22Rv1 (cell line): ENCODE measurements around the gene RBM20.

Source experiments
- ZFX ChIP-seq: fragments of 450-650 bp; IDR thresholded peaks from 2 replicates; pipeline ENCODE4 v1.6.1; 2017; ENCODE audit warnings: antibody characterized with exemption, borderline replicate concordance
- TF ChIP-seq, protein P1 (sequence below): fragments of 450-650 bp; IDR thresholded peaks from 2 replicates; pipeline ENCODE4 v1.5.1; 2017; ENCODE audit warnings: mild to moderate bottlenecking

DNA sequence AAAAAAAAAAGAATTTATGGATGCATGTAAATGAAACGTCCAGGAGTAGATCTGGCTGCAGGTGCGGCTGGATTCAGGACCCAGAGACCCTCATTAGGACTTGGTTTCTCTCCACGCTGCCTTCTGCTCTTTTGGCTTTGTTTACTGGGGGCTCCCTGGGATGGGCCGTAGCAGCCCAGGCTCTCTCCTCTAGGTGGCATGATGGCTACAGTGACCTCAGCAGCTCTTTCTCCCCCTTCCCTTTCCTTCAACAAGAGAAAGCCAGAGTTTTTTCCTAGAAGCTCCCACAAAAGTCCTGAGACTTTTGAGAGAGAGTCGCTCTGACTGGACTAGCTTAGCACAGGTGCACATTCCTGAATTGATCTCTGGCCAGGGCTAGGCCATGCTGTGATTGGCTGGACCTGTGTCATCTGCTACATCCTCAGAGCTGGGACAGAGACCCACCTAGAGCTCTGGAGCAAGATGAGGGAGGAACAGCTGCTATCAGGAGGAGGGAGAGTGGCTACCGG is 159.7 kb downstream of the RBM20 start:
- TF ChIP-seq, protein P1, sequence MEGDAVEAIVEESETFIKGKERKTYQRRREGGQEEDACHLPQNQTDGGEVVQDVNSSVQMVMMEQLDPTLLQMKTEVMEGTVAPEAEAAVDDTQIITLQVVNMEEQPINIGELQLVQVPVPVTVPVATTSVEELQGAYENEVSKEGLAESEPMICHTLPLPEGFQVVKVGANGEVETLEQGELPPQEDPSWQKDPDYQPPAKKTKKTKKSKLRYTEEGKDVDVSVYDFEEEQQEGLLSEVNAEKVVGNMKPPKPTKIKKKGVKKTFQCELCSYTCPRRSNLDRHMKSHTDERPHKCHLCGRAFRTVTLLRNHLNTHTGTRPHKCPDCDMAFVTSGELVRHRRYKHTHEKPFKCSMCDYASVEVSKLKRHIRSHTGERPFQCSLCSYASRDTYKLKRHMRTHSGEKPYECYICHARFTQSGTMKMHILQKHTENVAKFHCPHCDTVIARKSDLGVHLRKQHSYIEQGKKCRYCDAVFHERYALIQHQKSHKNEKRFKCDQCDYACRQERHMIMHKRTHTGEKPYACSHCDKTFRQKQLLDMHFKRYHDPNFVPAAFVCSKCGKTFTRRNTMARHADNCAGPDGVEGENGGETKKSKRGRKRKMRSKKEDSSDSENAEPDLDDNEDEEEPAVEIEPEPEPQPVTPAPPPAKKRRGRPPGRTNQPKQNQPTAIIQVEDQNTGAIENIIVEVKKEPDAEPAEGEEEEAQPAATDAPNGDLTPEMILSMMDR = 0 out of 2 replicates have a peak, but pooled peaks have one; percentile 15
- TF ChIP-seq ZFX = no peak
